ENCODE data around the gene SLC27A1.
"Not testable (repeated sequence)": the region's sequence is repeated elsewhere in the genome, so short reads cannot be mapped to it uniquely, and the experiment has no call there.

Gene SLC27A1

DNA sequence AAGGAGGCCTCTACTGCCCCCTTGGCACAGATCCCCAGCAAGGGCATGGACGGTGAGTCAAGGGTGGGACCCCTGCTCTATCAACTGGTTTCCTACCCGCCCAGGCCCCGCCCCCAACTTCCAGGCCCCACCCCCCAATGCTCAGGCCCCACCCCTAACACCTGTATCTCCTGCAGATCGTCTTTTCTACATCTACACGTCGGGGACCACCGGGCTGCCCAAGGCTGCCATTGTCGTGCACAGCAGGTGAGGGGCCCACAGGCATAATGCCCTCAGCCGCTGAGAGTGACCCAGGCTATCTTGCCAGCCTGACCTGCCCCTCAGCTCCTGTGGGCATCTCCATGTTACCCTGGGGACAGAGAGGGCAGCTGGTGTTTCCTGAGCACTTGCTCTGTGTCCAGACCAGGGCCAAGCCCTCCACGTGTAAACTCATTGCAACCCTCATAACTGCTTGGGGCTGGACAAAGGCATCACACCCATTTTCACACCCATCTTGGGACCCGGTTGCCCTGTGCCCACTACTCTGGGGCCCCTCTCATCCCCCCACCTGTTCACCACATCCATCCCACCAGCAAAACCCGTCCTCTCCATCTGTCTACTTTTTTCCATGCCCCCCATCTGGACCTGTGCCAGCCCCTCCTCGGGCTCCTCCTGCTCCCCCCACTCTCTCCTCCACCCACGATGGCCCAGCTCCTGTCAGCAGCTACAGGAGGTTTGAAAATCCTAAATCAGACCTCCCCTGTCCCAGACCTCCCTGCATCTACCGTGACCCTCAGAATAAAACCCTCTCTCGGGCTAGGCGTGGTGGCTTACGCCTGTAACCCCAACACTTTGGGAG is 17.2 kb downstream of the SLC27A1 start:
- no peak for DNase-seq

DNA sequence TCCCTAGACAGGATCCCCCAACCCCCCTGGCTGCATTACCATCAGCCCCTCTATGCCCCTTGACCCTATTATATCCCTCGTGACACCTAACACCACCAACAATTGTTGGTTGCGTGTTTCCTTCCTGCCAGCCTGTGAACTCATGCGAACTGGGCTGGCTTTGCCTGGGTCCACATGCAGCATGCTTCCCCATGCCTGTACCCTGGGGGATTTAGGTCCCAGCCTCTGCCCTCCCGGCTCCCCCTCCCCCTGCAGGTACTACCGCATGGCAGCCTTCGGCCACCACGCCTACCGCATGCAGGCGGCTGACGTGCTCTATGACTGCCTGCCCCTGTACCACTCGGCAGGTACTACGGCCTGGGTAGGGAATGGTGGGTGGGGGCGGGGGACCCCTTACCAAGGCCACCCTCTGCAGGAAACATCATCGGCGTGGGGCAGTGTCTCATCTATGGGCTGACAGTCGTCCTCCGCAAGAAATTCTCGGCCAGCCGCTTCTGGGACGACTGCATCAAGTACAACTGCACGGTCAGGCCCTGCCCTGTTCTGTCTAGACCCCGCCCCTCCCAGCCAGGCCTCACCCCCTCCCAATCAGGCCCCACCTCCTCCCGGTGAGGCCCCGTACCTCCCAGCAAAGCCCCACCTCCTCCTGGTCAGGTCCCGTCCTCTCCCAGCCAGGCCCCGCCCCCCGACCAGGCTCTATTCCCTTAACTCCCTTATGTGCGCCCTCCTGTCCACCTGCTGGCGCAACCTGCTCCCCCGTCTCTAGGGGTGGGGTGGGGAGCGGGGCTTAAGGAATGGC is 18.5 kb downstream of the SLC27A1 start:
- peak; percentile 59 for DNase-seq

DNA sequence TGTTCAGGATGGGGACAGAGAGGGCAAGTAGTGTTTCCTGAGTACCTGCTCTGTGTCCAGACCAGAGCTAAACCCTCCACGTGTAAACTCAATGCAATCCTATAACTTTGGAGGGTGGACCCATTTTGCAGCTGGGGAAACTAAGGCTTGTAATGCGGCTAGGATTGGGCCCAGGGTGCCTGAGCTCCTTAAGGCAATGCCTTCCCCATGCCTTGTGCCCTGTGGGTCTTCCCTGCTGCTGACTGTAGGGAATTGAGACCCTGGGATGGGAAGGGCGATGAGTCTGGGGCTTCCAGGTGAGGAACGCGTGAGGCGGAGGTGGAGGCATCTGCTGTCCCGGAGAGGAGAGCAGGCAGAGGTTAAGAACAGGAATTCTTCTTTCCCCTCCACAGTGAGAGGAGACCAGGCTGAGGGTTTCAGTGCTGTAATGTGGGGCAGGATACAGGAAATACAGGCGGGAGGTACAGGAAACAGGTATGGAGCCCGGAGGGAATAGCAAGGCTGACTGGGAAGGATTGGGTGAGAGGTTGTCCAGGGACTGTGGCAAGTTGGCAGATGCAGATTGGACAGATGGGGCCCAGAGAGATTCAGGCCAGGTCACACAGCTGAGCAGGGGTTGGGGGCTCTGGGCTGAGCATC is 19.2 kb downstream of the SLC27A1 start:
- no peak for DNase-seq

DNA sequence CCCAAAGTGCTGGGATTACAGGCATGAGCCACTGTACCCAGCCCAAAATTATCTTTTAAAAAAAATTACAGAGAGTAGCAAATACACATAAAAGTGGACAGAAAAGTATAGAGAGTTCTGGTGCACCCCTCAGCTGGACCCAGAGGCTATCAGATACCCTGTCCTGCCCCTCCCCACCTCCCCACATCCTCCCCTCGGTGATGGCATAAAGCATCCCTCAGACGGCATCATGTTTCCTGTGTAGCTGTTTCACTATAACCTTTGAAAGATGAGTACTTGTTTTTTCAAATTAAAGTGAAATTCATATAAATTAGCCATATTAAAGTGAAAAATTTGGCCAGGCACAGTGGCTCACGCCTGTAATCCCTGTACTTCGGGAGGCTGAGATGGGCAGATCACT is 20.1 kb downstream of the SLC27A1 start:
- DNase-seq, result peak; percentile 28

DNA sequence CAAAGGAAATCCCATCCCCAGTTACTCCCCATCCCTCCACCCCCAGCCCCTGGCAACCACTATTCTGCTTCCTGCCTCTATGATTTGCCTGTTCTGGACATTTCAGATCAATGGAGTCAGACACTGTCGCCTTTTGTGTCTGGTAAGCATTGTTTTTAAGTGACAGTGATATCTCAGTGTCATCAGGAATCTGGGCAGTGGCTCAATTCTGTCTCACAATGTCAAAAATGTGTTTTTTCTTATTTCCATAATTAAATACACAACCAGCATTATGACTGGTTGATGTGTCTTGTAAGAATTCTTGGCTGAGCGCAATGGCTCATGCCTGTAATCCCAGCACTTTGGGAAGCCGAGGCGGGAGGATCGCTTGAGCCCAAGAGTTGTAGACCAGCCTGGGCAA is 21.0 kb downstream of the SLC27A1 start:
- DNase-seq, result no peak

DNA sequence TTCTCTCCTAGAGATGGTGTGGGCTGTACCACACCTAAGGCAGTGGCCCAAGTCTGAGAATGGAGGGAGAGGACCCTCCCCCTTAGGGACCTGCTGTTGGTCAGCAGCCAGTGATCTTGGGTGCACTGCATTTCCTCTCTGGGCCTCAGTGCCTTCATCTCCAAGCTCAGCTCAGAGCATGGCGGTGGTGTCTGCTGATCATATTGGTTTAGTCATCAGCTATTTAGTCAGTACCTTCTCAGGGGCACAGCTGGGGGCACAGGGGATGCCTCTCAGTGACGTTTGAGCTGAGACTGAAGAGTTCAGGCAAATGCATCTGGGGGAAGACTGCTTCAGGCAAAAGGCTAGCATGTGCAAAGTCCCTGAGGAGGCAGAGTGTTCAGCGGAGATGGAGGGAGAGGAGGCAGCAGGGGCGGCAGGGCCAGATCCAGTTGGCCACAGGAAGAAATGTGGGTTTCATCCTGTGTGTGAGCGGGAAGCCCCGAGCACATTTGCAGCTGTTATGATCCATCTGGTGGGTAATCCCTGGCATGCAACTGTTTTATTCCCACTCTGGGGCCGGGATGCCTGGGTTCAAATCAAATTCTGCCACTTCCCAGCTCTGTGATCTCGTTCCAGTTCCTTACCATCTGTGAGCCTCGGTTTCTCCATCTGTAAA is 25.4 kb downstream of the SLC27A1 start:
- no peak for DNase-seq

DNA sequence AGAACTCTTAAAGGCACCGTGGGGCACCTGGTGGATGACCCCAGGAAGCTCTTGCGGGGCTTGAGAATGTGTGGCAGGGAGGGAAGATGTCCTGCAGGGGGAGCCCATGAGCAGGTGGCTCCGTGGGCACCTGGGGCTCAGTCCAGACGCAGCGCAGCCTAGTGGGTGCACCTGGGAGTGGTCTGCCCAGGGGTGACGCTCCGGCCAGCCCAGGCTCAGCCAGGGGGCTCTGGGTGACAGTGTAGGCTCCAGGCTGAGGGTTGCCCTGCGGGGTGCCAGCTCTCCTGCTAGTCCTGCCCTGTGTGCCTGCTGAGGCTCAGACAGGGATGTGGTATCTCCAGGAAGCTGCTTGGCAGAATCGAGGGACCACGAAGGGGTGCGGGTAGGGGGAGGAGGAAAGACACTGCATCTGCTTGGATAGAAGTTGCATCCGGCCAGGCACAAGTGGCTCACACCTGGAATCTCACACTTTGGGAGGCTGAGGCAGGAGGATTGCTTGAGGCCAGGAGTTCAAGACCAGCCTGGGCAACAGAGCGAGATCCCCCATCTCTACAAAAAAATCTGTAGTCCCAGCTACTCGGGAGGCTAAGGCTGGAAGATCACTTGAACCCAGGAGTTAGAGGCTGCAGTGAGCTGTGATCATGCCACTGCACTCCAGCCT is 26.1 kb downstream of the SLC27A1 start:
- DNase-seq, result peak; percentile 66

DNA sequence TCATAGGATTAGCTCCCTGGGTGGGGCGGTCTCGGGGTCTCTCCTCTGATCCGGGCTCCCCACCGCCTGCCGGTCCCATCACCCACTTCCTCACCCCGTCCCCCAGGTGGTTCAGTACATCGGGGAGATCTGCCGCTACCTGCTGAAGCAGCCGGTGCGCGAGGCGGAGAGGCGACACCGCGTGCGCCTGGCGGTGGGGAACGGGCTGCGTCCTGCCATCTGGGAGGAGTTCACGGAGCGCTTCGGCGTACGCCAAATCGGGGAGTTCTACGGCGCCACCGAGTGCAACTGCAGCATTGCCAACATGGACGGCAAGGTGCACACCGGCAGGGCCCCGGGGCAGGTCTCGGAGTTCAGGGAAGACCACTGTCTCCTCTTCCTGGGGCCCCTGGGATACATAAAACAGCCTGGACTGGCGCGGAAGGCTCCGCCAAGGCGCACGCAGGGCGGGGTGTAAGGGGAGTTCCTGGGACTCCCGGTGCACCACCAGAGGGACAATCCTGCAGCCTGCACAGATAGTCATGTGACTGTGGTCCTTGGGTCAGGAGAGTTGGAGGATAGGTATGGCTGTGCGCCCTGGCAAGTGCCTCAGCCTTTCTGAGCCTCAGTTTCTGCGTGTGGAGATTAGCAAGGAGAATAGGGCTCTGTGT is 26.9 kb downstream of the SLC27A1 start:
- DNase-seq, result no peak

DNA sequence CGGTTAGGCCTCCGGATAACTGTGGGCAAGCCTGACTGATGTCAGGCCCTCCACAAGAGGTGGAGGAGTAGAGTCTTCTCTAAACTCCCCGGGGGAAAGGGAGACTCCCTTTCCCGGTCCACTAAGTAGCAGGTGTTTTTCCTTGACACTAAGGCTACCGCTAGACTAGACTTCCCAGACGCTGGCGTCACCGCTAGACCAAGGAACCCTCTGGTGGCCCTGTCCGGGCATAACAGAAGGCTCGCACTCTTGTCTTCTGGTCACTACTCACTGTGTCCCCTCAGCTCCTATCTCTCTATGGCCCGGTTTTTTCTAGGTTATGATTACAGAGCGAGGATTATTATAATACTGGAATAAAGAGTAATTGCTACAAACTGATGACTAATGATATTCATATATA is 28.7 kb downstream of the SLC27A1 start:
- not testable (repeated sequence) for DNase-seq

DNA sequence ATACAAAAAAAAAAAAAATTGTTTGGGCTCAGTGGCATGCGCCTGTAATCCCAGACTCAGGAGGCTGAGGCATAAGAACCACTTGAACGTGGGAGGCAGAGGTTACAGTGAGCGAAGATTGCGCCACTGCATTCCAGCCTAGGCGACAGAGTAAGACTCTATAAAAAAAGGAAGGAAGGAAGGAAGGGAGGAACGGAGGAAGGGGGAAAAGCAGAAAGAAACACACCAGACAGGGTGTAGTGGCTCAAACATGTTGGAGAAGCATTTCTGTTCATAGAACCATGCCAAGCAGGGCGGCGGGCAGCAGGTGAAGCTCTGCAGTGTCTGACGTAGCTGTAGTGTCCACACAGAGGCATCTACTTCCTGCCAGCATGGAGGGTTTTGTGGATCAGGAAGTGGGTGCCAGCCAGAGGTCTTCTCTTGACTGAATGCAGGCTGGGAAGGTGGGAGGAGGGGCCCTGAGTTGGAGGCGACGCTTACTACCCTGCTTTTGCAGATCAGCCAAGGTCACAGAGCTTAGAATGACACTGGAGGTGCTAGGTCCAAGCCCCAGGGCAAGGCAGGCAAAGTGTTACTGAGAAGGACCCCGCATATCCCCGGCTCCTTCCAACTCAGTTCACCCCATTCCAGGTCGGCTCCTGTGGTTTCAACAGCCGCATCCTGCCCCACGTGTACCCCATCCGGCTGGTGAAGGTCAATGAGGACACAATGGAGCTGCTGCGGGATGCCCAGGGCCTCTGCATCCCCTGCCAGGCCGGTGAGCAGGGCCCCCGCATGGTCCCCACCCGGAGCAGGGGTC is 29.5 kb downstream of the SLC27A1 start:
- no peak for DNase-seq

DNA sequence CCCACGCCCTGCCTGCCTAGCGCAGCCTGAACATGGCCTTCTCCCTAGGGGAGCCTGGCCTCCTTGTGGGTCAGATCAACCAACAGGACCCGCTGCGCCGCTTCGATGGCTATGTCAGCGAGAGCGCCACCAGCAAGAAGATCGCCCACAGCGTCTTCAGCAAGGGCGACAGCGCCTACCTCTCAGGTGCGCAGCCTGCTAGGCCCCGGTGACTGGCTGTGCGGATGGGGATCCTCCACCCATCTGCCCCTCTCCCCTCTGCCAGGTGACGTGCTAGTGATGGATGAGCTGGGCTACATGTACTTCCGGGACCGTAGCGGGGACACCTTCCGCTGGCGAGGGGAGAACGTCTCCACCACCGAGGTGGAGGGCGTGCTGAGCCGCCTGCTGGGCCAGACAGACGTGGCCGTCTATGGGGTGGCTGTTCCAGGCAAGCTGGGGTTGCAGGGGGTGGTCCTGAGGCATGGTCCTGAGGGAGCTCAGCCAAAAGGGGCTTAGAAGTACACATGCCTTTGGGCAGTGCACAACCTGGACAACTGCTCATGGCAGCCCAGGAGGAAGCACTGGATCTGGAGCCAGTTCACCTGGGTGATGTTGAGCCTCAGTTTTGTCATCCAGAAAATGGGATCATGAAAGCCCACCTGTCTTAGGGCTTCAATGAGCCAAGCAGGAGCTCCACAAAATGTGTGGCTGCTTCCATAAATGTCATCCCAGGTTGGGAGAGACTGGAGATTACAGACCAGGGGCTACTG is 30.3 kb downstream of the SLC27A1 start:
- DNase-seq, result no peak

DNA sequence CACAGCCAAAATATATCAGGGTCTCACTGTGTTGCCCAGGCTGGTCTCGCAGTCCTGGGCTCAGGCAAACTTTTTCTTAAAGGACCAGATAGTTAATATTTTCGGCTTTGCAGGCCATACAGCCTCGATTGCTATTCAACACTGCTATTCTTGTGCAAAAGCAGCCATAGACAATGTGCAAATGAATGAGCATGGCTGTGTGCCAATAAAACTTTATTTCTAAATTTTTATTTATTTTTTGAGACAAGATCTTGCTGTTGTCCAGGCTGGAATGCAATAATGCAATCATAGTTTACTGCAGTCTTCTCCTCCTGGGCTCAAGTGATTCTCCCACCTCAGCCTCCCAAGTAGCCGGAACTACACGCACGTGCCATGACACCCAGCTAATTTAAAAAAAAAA is 32.9 kb downstream of the SLC27A1 start:
- no peak for DNase-seq

DNA sequence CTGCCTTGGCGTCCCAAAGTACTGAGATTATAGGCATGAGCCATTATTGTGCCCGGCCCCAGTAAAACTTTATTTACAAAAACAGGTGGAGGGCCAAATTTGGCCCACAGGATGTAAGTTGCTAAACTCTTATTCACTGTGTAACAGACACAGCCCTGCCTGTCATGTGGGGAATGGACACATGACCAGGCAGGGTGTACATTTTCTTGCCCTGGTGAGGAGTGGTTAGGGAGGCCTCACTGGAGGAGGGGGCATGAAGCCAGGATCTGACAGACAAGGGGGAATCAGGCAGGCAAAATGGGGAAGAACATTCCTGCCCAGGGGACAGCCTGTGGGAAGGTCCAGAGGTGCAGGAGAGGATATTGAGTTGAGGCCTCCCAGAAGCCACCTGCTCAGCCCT is 33.7 kb downstream of the SLC27A1 start:
- no peak for DNase-seq

DNA sequence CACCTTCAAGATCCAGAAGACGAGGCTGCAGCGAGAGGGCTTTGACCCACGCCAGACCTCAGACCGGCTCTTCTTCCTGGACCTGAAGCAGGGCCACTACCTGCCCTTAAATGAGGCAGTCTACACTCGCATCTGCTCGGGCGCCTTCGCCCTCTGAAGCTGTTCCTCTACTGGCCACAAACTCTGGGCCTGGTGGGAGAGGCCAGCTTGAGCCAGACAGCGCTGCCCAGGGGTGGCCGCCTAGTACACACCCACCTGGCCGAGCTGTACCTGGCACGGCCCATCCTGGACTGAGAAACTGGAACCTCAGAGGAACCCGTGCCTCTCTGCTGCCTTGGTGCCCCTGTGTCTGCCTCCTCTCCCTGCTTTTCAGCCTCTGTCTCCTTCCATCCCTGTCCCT is 34.1 kb downstream of the SLC27A1 start:
- DNase-seq, result no peak

DNA sequence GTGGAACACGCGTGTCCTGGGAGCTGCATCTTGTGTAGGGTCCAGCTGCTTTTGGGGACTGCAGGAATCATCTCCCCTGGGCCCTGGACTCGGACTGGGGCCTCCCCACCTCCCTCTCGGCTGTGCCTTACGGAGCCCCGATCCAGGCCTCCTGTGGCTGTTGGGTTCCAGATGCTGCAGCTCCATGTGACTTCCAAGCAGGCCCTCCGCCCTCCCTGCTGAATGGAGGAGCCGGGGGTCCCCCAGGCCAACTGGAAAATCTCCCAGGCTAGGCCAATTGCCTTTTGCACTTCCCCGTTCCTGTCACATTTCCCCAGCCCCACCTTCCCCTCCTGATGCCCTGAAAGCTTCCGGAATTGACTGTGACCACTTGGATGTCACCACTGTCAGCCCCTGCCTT is 34.9 kb downstream of the SLC27A1 start:
- no peak for DNase-seq

DNA sequence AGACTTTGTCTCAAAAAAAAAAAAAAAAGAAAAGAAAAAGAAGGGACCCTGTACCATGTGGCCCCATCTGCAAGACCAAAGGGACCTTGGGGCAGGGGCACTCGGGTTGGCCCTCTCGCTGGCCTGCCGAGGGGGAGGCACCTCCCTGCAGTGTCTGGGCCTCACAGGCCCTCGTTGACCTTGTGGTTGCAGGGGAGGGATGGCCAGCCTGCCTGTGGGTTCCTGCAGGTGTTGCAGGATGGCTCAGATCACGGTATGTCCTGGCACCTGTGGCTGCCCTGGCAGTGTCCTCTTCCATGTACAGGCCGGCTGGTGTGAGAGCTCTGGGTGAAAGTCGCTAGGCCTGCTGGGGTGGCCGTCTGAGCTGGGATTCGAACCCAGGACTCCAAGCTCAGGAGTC is 36.4 kb downstream of the SLC27A1 start:
- no peak for DNase-seq

DNA sequence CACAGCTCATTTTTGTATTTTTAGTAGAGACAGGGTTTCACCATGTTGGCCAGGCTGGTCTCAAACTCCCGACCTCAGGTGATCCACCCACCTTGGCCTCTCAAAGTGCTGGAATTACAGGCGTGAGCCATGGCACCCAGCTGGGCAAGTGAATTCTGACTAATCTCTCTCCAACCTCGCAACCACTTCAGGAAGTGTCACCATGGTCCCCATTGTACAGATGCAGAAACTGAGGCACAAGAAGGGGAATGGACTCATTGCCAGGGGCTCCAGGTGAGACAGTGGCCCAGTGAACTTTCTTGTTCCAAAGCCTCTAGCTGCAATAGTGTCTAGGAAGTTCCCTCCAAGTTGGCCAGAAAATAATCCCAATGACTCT is 38.2 kb downstream of the SLC27A1 start:
- DNase-seq, result not testable (repeated sequence)

DNA sequence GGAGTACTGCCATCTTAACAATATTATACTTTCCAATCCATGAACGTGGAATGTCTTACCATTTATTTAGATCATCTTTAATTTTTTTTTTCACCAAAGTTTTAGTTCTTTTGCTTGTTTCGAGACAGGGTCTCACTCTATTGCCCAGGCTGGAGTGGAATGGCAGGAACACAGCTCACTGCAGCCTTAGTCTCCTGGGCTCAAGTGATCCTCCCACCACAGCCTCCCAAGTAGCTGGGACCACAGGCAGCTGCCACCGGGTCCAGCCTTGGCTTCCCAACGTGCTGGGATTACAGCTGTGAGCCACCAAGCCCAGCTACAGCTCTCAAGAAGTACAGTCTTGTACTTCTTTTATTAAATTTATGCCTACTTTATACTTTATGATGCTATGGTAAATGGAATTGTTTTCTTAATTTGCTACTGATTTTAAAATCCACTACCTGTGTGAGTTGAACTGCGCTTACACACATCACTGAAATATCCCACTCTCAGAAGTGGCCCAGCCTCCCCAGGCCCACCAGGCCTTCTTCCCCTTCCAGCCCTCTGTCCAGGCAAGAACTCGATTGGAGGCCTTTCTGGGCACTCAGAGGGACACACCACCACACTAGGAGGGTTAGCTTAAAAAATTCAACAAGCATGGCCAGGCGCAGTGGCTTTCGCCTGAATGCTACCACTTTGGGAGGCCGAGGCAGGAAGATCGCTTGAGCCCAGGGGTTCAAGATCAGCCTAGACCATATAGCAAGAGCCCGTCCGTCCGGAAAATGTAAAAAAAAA is 40.1 kb downstream of the SLC27A1 start:
- no peak for DNase-seq

DNA sequence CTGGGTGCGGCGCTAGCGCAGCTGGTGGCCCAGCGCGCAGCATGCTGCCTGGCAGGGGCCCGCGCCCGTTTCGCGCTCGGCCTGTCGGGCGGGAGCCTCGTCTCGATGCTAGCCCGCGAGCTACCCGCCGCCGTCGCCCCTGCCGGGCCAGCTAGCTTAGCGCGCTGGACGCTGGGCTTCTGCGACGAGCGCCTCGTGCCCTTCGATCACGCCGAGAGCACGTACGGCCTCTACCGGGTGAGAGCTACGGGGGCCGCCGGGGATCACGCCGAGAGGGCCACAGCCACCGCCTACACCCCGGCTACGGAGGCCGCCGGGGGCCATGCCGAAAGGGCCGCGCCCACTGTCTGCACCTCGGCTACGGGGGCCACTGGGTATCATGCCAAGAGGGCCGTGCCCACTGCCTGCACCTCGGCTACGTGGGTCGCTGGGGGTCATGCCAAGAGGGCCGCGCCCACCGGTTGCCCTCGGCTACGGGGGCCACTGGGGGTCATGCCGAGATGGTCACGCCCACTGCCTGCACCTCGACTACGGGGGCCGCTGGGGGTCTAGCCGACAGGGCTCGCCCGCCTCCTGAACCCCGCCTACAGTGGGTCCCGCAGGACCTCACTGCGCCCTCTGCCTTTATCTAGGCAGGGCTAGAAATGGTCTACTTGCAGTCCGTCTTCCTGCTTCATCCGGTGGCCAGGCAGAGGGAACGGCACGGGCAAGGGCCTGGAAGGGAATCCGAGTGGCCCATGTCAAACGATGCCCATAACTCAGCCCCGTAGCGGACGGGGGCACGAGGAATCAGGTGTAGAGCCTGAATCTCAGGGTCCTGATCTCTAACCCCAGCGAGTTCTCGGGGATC is 41.6 kb downstream of the SLC27A1 start:
- peak; percentile 71 for DNase-seq
